SK-N-SH treated with all-trans-retinoic acid at 6 μM for 48 hours (cell line): Measurements from ENCODE around the gene TEX2.

ENCODE experiments used
- ATAC-seq: fragments of 200-7000 bp; cut with Tn5 transposase; 3 replicates; pipeline ENCODE4 v1.9.1; 2020; ENCODE audit warnings: mild to moderate bottlenecking, moderate library complexity
- ARNTL ChIP-seq: fragments of 450-650 bp; formaldehyde crosslinking; IDR thresholded peaks from 2 replicates; pipeline ENCODE4 v1.5.0; 2020; ENCODE audit warnings: low read depth, mild to moderate bottlenecking, moderate library complexity, borderline replicate concordance
- BACH2 ChIP-seq: fragments of 250-450 bp; sonication (Bioruptor Pico); IDR thresholded peaks from 2 replicates; pipeline ENCODE4 v1.9.0; 2021; ENCODE audit warnings: mild to moderate bottlenecking, borderline replicate concordance
- CSDC2 ChIP-seq: fragments of 250-450 bp; sonication (Bioruptor Pico); IDR thresholded peaks from 2 replicates; pipeline ENCODE4 v1.5.0; 2020; ENCODE audit warnings: mild to moderate bottlenecking, moderate library complexity
- ESRRG ChIP-seq: fragments of 250-450 bp; sonication (Bioruptor Pico); IDR thresholded peaks from 2 replicates; pipeline ENCODE4 v1.6.1; 2021; ENCODE audit warnings: mild to moderate bottlenecking
- ISL1 ChIP-seq: fragments of 250-450 bp; sonication (Bioruptor Pico); IDR thresholded peaks from 2 replicates; pipeline ENCODE4 v2.1.2; 2022; ENCODE audit warnings: mild to moderate bottlenecking, moderate library complexity
- OSR1 ChIP-seq: fragments of 250-450 bp; sonication (Bioruptor Pico); IDR thresholded peaks from 2 replicates; pipeline ENCODE4 v1.8.0; 2022; ENCODE audit warnings: moderate library complexity, mild to moderate bottlenecking, inconsistent platforms
- PPARA ChIP-seq: fragments of 250-450 bp; sonication (Bioruptor Pico); IDR thresholded peaks from 2 replicates; pipeline ENCODE4 v1.5.0; 2020; ENCODE audit warnings: mild to moderate bottlenecking, borderline replicate concordance
- RARB ChIP-seq: fragments of 250-450 bp; sonication (Bioruptor Pico); IDR thresholded peaks from 2 replicates; pipeline ENCODE4 v1.8.0; 2021; ENCODE audit warnings: mild to moderate bottlenecking, moderate library complexity
- SNAI2 ChIP-seq: fragments of 250-450 bp; sonication (Bioruptor Pico); IDR thresholded peaks from 2 replicates; pipeline ENCODE4 v1.5.0; 2020; ENCODE audit warnings: mild to moderate bottlenecking, moderate library complexity
- TCF4 ChIP-seq: fragments of 250-450 bp; sonication (Bioruptor Pico); IDR thresholded peaks from 2 replicates; pipeline ENCODE4 v1.8.0; 2021; ENCODE audit warnings: mild to moderate bottlenecking, moderate library complexity, borderline replicate concordance
- TOX ChIP-seq: fragments of 250-450 bp; sonication (Bioruptor Pico); IDR thresholded peaks from 2 replicates; pipeline ENCODE4 v1.8.0; 2021; ENCODE audit warnings: mild to moderate bottlenecking, moderate library complexity, borderline replicate concordance
- ZC3H10 ChIP-seq: fragments of 250-450 bp; sonication (Bioruptor Pico); IDR thresholded peaks from 2 replicates; pipeline ENCODE4 v1.5.1; 2021; ENCODE audit warnings: mild to moderate bottlenecking, moderate library complexity
- ZFP3 ChIP-seq: fragments of 250-450 bp; sonication (Bioruptor Pico); IDR thresholded peaks from 2 replicates; pipeline ENCODE4 v1.5.0; 2020; ENCODE audit warnings: mild to moderate bottlenecking, moderate library complexity
- ZFP30 ChIP-seq: fragments of 450-650 bp; formaldehyde crosslinking; IDR thresholded peaks from 2 replicates; pipeline ENCODE4 v1.5.0; 2022; ENCODE audit warnings: mild to moderate bottlenecking, moderate library complexity
- ZNF70 ChIP-seq: fragments of 450-650 bp; formaldehyde crosslinking; IDR thresholded peaks from 2 replicates; pipeline ENCODE4 v1.5.0; 2020; ENCODE audit warnings: mild to moderate bottlenecking, moderate library complexity
- ZNF8 ChIP-seq: fragments of 450-650 bp; formaldehyde crosslinking; IDR thresholded peaks from 2 replicates; pipeline ENCODE4 v1.5.0; 2020; ENCODE audit warnings: mild to moderate bottlenecking, moderate library complexity
- TF ChIP-seq, protein P1 (sequence below): fragments of 250-450 bp; sonication (Bioruptor Pico); IDR thresholded peaks from 2 replicates; pipeline ENCODE4 v1.5.0; 2020; ENCODE audit warnings: mild to moderate bottlenecking, moderate library complexity
- TF ChIP-seq, protein P2 (sequence below): fragments of 250-450 bp; sonication (Bioruptor Pico); IDR thresholded peaks from 2 replicates; pipeline ENCODE4 v1.8.0; 2021; ENCODE audit warnings: low read depth, mild to moderate bottlenecking, moderate library complexity, borderline replicate concordance
- TF ChIP-seq, protein P3 (sequence below): fragments of 250-450 bp; sonication (Bioruptor Pico); IDR thresholded peaks from 2 replicates; pipeline ENCODE4 v1.5.1; 2020; ENCODE audit warnings: low read depth, mild to moderate bottlenecking, moderate library complexity
- TF ChIP-seq, protein P4 (sequence below): fragments of 250-450 bp; sonication (Bioruptor Pico); IDR thresholded peaks from 2 replicates; pipeline ENCODE4 v1.8.0; 2020; ENCODE audit warnings: mild to moderate bottlenecking, moderate library complexity, borderline replicate concordance
- TF ChIP-seq, protein P5 (sequence below): fragments of 250-450 bp; sonication (Bioruptor Pico); IDR thresholded peaks from 2 replicates; pipeline ENCODE4 v1.5.1; 2021; ENCODE audit warnings: mild to moderate bottlenecking, moderate library complexity

TEX2 gene

DNA sequence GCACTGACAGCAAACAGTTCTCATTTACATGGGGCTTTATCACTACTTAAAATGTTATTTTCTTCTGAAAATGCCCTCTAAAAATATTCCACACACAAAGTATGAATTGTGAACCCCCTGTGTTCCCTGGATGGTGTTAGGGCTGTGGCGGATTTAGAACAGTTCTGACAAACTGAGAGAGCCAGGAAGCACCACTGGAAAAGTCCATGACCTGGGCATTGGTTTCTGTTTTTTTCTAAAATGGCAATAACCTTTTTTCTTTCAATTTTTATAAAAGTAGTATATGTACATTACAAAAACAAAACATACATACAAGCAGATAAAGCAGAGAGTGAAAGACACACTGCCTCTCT, 112.1 kb downstream of the TEX2 start (continued):
- TF ChIP-seq, protein P1, sequence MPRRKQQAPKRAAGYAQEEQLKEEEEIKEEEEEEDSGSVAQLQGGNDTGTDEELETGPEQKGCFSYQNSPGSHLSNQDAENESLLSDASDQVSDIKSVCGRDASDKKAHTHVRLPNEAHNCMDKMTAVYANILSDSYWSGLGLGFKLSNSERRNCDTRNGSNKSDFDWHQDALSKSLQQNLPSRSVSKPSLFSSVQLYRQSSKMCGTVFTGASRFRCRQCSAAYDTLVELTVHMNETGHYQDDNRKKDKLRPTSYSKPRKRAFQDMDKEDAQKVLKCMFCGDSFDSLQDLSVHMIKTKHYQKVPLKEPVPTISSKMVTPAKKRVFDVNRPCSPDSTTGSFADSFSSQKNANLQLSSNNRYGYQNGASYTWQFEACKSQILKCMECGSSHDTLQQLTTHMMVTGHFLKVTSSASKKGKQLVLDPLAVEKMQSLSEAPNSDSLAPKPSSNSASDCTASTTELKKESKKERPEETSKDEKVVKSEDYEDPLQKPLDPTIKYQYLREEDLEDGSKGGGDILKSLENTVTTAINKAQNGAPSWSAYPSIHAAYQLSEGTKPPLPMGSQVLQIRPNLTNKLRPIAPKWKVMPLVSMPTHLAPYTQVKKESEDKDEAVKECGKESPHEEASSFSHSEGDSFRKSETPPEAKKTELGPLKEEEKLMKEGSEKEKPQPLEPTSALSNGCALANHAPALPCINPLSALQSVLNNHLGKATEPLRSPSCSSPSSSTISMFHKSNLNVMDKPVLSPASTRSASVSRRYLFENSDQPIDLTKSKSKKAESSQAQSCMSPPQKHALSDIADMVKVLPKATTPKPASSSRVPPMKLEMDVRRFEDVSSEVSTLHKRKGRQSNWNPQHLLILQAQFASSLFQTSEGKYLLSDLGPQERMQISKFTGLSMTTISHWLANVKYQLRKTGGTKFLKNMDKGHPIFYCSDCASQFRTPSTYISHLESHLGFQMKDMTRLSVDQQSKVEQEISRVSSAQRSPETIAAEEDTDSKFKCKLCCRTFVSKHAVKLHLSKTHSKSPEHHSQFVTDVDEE (CRISPR knock-in tag), result no peak
- TF ChIP-seq SNAI2 (CRISPR knock-in tag) (no peak), ESRRG (CRISPR knock-in tag) (no peak), ZC3H10 (CRISPR knock-in tag) (no peak), ISL1 (CRISPR knock-in tag) (no peak), ZNF70 (CRISPR knock-in tag) (no peak), ZFP3 (CRISPR knock-in tag) (no peak), ZNF8 (no peak)
- TF ChIP-seq, protein P2, sequence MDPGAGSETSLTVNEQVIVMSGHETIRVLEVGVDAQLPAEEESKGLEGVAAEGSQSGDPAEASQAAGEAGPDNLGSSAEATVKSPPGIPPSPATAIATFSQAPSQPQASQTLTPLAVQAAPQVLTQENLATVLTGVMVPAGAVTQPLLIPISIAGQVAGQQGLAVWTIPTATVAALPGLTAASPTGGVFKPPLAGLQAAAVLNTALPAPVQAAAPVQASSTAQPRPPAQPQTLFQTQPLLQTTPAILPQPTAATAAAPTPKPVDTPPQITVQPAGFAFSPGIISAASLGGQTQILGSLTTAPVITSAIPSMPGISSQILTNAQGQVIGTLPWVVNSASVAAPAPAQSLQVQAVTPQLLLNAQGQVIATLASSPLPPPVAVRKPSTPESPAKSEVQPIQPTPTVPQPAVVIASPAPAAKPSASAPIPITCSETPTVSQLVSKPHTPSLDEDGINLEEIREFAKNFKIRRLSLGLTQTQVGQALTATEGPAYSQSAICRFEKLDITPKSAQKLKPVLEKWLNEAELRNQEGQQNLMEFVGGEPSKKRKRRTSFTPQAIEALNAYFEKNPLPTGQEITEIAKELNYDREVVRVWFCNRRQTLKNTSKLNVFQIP (CRISPR knock-in tag), result no peak
- TF ChIP-seq, protein P3, sequence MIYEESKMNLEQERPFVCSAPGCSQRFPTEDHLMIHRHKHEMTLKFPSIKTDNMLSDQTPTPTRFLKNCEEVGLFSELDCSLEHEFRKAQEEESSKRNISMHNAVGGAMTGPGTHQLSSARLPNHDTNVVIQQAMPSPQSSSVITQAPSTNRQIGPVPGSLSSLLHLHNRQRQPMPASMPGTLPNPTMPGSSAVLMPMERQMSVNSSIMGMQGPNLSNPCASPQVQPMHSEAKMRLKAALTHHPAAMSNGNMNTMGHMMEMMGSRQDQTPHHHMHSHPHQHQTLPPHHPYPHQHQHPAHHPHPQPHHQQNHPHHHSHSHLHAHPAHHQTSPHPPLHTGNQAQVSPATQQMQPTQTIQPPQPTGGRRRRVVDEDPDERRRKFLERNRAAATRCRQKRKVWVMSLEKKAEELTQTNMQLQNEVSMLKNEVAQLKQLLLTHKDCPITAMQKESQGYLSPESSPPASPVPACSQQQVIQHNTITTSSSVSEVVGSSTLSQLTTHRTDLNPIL (CRISPR knock-in tag), result no peak

DNA sequence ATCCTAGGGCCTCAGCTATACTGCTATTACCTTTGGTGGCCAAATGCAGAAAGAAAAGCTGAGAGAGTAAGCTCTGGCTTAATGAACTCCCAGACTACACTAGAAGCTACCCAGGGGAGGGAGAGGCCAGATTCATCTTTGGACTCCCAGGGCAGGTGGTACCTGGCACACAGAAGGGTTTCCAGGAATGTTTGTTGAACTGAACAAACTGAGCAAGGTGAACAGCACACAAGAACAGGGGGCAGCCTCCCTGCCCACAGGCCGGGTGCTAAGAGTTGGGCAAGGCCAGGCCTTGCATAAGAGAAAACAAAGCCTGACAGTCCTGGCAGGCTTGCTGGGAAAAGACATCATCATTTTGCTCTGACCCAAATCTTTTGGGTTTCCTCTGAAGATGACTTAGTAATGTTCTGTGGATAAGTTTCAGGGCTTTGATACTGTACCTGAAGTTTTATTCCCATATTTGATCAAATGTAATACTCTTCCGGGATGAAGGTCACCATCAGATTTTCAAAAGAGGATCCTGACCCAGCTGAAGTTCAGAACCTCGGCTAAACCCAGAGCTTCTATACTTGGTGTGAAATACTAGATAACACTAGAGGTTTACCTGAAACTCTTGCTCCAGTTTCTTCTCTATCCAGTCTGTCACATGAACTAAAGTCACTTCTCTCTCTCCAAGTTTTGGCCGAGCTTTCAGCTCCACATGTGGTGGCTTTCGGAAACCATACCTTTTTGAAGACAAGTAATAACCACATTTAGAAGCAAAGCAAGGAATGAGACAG, 112.6 kb downstream of the TEX2 start:
- no peak for ATAC-seq
- TF ChIP-seq ZC3H10 (CRISPR knock-in tag) (no peak), ARNTL (CRISPR knock-in tag) (no peak), TOX (CRISPR knock-in tag) (no peak), RARB (CRISPR knock-in tag) (no peak)

DNA sequence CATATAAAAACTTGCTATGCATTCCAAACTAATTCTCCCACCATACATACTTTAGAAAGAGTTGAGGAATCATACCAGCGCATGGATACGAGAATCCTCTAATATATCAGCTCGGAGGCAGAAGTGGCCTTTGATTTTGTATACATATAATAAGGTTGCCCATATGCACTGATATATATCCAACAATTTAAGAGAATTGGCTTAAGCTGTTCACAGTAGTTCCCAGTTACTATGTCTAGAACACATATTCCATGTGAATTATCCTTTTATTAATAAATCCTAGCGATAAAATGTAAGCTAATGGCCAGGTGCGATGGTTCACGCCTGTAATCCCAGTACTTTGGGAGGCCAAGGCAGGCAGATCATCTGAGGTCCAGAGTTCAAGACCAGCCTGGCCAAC, 113.9 kb downstream of the TEX2 start:
- ATAC-seq, result no peak
- TF ChIP-seq, protein P4, sequence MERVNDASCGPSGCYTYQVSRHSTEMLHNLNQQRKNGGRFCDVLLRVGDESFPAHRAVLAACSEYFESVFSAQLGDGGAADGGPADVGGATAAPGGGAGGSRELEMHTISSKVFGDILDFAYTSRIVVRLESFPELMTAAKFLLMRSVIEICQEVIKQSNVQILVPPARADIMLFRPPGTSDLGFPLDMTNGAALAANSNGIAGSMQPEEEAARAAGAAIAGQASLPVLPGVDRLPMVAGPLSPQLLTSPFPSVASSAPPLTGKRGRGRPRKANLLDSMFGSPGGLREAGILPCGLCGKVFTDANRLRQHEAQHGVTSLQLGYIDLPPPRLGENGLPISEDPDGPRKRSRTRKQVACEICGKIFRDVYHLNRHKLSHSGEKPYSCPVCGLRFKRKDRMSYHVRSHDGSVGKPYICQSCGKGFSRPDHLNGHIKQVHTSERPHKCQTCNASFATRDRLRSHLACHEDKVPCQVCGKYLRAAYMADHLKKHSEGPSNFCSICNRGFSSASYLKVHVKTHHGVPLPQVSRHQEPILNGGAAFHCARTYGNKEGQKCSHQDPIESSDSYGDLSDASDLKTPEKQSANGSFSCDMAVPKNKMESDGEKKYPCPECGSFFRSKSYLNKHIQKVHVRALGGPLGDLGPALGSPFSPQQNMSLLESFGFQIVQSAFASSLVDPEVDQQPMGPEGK (CRISPR knock-in tag), result no peak
- TF ChIP-seq ZC3H10 (CRISPR knock-in tag), result no peak
- no peak for TF ChIP-seq ZFP30 (CRISPR knock-in tag)
- TF ChIP-seq CSDC2 (CRISPR knock-in tag), result no peak
- no peak for TF ChIP-seq PPARA (CRISPR knock-in tag)
- TF ChIP-seq OSR1 (CRISPR knock-in tag), result no peak
- no peak for TF ChIP-seq TCF4 (CRISPR knock-in tag)
- no peak for TF ChIP-seq ESRRG (CRISPR knock-in tag)
- TF ChIP-seq BACH2 (CRISPR knock-in tag), result no peak
- no peak for TF ChIP-seq TOX (CRISPR knock-in tag)
- TF ChIP-seq, protein P1 (CRISPR knock-in tag), result no peak
- TF ChIP-seq, protein P5, sequence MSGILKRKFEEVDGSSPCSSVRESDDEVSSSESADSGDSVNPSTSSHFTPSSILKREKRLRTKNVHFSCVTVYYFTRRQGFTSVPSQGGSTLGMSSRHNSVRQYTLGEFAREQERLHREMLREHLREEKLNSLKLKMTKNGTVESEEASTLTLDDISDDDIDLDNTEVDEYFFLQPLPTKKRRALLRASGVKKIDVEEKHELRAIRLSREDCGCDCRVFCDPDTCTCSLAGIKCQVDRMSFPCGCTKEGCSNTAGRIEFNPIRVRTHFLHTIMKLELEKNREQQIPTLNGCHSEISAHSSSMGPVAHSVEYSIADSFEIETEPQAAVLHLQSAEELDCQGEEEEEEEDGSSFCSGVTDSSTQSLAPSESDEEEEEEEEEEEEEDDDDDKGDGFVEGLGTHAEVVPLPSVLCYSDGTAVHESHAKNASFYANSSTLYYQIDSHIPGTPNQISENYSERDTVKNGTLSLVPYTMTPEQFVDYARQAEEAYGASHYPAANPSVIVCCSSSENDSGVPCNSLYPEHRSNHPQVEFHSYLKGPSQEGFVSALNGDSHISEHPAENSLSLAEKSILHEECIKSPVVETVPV, result no peak
- no peak for TF ChIP-seq RARB (CRISPR knock-in tag)
- TF ChIP-seq ISL1 (CRISPR knock-in tag), result no peak
- TF ChIP-seq ZFP3 (CRISPR knock-in tag), result no peak
- TF ChIP-seq, protein P3 (CRISPR knock-in tag), result no peak
- TF ChIP-seq, protein P2 (CRISPR knock-in tag), result no peak
- no peak for TF ChIP-seq ZNF8
